Spleen (tissue), 7 donors: ENCODE data around the gene ZNF367.

Experiments used
- CTCF ChIP-seq, 11 experiments: fragments of 200-600 bp in 7 of 11; fragments of 450-650 bp in 4 of 11; sonication (generic) in 4 of 11; IDR thresholded peaks in 8 of 11; conservative IDR thresholded peaks in 3 of 11; 1 replicate in 7 of 11; 2 replicates in 4 of 11; pipeline versions ENCODE4 v1.4.0 to v1.8.0; 2016 to 2021; ENCODE audit warnings: antibody characterized with exemption in 11 of 11, inconsistent platforms in 4 of 11, mild to moderate bottlenecking in 1 of 11
- POLR2AphosphoS5 ChIP-seq, 3 donors: sonication (generic); formaldehyde crosslinking; IDR thresholded peaks; one replicate each; pipeline ENCODE4 v1.5.1; 2017; ENCODE audit warnings: antibody characterized with exemption in 3 of 3
- donor health status: DM: no; HTN: no; CAD: no; lungs with moderate emphysema.
- donor health status: DM: no; HTN: no; CAD: no.
- donor health status: DM: no; HTN: no; CAD: no.

- no peak for TF ChIP-seq POLR2AphosphoS5 (IDR thresholded peaks at IDR 0.05)
- TF ChIP-seq CTCF (IDR thresholded peaks at IDR 0.05 in 8 of 11, conservative IDR thresholded peaks at IDR 0.05 in 3 of 11): no peak
These were observed 1.5 kb upstream of the ZNF367 start for GRCh38 chr9:96419691-96419969.
